PC-9 (cell line): ENCODE results near the gene NOD1.

Experiments
- EZH2 ChIP-seq: fragments of 200-600 bp; sonication (generic); IDR thresholded peaks from 2 replicates; pipeline ENCODE4 v1.8.0; 2017; ENCODE audit warnings: antibody characterized with exemption, low read depth
- TF ChIP-seq, protein P1 (sequence below): fragments of 200-600 bp; sonication (generic); conservative IDR thresholded peaks from 2 replicates; pipeline ENCODE4 v1.6.1; 2017; ENCODE audit warnings: mixed run types, antibody characterized with exemption, mild to moderate bottlenecking, moderate library complexity

DNA sequence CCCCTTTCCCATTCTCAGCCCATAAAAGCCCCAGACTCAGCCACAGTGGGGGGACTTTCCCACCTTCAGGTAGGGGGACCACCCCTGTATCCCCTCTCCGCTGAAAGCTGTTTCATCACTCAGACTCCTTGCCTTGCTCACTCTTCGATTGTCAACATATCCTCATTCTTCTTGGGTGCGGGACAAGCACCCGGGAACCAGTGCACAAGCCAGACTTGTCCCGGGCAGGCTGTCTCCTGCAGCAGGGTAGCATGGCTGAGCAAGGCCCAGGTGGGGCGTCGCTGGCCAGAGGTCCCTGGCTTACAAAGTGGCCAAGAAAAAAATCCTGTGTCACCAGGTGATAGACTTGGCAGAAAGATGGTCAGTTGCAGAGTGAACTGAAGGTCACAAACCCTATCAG, 64.7 kb downstream of the NOD1 start:
- TF ChIP-seq, protein P1, sequence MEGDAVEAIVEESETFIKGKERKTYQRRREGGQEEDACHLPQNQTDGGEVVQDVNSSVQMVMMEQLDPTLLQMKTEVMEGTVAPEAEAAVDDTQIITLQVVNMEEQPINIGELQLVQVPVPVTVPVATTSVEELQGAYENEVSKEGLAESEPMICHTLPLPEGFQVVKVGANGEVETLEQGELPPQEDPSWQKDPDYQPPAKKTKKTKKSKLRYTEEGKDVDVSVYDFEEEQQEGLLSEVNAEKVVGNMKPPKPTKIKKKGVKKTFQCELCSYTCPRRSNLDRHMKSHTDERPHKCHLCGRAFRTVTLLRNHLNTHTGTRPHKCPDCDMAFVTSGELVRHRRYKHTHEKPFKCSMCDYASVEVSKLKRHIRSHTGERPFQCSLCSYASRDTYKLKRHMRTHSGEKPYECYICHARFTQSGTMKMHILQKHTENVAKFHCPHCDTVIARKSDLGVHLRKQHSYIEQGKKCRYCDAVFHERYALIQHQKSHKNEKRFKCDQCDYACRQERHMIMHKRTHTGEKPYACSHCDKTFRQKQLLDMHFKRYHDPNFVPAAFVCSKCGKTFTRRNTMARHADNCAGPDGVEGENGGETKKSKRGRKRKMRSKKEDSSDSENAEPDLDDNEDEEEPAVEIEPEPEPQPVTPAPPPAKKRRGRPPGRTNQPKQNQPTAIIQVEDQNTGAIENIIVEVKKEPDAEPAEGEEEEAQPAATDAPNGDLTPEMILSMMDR = no peak
- TF ChIP-seq EZH2 = no peak
